ENCODE data around the gene TMEM120B.

DNA sequence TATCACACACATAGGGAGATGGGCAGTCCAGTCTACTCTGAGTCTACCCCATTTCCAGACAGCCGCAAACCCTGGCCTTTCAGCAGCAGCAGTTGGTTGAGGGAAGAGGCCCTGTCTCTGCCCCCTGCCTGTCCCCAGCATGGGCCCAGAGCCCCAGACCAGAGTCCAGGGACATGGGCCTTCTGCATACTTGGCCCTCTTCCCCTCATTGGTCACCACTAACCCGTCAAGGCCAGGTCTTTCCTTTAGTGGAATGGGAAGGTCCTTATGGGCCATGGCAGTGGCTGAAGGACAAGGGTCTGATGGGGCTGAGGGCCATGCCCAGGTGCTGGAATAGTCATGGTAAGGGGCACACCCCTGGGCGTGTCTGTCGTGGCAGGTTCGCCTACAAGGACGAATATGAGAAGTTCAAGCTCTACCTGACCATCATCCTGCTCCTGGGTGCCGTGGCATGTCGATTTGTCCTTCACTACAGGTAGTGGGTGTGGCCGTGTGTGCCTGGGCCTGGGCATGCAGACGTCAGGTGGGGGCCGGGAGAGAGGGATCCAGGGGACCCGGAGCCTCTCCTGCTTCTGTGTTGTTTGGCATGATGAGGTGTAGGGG lies 39.3 kb downstream of the TMEM120B start:
- TF ChIP-seq, protein P1, sequence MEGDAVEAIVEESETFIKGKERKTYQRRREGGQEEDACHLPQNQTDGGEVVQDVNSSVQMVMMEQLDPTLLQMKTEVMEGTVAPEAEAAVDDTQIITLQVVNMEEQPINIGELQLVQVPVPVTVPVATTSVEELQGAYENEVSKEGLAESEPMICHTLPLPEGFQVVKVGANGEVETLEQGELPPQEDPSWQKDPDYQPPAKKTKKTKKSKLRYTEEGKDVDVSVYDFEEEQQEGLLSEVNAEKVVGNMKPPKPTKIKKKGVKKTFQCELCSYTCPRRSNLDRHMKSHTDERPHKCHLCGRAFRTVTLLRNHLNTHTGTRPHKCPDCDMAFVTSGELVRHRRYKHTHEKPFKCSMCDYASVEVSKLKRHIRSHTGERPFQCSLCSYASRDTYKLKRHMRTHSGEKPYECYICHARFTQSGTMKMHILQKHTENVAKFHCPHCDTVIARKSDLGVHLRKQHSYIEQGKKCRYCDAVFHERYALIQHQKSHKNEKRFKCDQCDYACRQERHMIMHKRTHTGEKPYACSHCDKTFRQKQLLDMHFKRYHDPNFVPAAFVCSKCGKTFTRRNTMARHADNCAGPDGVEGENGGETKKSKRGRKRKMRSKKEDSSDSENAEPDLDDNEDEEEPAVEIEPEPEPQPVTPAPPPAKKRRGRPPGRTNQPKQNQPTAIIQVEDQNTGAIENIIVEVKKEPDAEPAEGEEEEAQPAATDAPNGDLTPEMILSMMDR (IDR thresholded peaks at IDR 0.05; ENCODE audit: poor library complexity, severe bottlenecking): no peak
- TF ChIP-seq RAD21 (conservative IDR thresholded peaks at IDR 0.05): no peak
- no peak for TF ChIP-seq EP300 (conservative IDR thresholded peaks at IDR 0.05; ENCODE audit: poor library complexity, severe bottlenecking)
- no peak for TF ChIP-seq EZH2 (IDR thresholded peaks at IDR 0.05; ENCODE audit: borderline replicate concordance, insufficient read depth, low read length, poor library complexity, severe bottlenecking)
- no peak for TF ChIP-seq SMC3 (conservative IDR thresholded peaks at IDR 0.05; ENCODE audit: poor library complexity)
- no peak for TF ChIP-seq POLR2AphosphoS5 (IDR thresholded peaks at IDR 0.05)
- TF ChIP-seq, protein P2, sequence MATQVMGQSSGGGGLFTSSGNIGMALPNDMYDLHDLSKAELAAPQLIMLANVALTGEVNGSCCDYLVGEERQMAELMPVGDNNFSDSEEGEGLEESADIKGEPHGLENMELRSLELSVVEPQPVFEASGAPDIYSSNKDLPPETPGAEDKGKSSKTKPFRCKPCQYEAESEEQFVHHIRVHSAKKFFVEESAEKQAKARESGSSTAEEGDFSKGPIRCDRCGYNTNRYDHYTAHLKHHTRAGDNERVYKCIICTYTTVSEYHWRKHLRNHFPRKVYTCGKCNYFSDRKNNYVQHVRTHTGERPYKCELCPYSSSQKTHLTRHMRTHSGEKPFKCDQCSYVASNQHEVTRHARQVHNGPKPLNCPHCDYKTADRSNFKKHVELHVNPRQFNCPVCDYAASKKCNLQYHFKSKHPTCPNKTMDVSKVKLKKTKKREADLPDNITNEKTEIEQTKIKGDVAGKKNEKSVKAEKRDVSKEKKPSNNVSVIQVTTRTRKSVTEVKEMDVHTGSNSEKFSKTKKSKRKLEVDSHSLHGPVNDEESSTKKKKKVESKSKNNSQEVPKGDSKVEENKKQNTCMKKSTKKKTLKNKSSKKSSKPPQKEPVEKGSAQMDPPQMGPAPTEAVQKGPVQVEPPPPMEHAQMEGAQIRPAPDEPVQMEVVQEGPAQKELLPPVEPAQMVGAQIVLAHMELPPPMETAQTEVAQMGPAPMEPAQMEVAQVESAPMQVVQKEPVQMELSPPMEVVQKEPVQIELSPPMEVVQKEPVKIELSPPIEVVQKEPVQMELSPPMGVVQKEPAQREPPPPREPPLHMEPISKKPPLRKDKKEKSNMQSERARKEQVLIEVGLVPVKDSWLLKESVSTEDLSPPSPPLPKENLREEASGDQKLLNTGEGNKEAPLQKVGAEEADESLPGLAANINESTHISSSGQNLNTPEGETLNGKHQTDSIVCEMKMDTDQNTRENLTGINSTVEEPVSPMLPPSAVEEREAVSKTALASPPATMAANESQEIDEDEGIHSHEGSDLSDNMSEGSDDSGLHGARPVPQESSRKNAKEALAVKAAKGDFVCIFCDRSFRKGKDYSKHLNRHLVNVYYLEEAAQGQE (IDR thresholded peaks at IDR 0.05; ENCODE audit: borderline replicate concordance): no peak
